Fibroblast of skin of abdomen (primary cell): ENCODE measurements around the gene WNK1.
"Not testable (repeated sequence)": the region's sequence is repeated elsewhere in the genome, so short reads cannot be mapped to it uniquely, and the experiment has no call there.

Source experiments
- DNase-seq: peaks from one replicate; pipeline ENCODE4 v3.0.0-alpha.2; 2013

Gene WNK1

DNA sequence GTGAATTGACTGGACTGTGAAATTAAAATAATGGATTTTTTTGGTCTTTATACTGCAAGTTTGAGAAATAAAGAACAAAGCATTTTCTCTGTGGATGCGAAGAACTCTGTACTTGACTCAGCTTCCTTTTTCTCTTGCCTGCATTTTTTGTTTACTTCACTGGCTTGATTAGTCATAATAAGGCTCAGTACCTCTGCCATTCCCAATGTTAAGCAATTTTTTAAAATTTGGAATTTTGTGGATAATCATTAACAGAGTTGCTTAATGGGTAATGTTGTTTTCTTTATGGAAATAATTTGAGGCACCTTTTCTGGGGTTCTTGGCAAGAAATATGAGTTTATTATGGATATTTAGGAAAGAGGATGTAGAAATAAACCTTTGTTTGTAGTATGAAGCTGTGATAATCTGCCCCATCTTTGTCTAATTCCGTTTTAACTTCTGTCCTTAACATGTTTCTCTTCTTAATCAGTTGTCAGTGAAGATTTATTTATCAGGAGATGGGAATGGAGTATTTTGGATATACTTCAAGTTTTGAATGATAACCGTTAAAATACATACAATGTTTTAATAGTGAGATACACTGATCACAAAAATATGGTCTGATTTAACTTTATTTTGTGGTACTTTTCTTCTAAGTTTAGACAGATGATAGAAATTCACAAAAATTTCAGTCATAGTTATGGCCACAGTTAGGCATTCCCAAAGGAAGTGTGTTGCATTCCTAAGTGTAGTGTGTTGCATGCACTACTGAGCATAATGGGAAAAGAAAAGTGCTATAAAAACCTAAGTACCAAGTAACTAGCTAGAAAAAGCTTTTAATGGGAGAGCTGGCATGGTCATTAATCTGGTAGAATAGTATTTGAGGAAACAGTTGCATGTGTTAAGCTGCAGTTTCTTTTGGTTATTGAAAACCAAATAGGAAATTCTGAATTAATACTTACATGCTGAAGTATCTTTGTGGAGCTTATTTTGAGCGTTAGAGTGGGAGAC is 27.7 kb downstream of the WNK1 start:
- peak; percentile 83 for DNase-seq

DNA sequence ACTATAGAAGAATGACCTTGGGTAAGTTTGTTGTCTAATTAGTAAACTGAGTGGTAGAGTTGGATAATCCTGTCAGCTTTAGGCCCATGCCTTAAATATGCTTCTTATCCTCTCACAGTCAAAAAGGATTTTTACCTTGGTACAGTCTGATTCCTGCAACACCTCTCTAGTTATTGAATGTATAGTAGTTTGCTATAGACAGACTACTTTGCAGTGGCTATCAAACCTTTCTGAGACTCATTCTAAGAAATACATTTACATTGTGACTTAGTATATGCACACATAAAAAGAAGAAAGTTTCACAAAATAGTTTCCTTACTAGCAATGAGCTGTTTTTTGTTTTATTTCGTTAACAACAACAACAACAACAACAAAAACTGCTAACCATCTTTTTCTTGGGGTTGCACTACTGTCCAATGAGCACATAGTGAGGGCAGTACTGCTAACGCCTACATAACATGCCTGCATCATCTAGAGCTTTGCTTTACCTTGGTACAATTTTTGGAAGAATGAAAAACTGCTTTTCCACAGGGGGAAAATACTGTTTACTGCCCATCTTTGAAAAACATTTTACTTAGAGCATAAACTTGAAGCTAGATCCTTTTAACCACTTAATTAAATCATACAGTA is 28.5 kb downstream of the WNK1 start:
- DNase-seq: no peak

DNA sequence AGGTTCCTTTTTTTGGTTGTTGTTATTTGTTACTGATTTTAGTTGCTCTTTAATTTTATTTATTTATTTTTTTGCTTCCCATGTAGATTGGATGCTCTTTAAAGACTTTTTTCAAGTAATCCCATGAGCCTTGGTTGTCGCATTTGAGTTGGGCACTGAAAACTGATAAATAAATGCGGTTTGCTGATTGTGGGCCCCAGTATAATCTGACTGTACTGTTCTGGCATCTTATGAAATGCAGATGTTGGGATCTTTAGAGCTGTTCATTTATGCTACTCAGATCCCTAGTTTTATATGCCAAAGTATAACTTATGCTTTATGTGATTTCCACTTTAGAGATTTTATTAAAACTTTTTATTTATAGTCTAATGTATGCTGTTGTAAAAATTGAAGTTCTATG is 33.3 kb downstream of the WNK1 start:
- no peak for DNase-seq

DNA sequence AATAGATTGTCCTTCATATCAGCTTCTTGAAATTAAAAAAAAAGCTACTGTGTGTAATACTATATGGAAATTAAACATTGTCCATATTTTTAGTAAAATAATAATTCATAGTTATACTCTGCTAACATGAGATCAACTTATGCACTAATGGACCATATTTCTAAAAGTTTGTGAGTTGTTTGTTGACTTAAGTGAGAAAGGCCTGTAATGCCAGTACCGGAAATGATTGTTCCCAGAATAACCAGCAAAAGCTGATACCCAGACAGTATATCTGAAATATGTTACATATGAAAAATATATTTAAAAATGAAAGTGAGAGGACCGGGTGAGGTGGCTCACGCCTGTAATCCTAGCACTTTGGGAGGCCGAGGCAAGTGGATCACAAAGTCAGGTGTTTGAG is 35.9 kb downstream of the WNK1 start:
- no peak for DNase-seq

DNA sequence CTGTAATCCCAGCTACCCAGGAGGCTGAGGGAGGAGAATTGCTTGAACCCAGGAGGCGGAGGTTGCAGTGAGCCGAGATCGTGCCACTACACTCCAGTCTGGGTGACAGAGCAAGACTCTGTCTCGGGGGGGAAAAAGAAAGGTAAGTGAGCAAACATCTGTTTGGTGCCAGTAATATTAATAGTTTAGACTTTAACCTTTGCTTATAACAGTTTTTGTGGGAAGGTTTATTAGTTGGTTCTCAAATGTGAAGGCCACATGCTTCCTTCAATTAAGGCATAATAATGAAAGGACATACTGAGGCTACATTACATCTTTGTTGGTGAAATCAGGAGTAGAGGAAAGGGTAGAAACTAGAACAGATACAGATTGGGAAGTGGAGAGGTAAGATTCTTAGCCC is 36.4 kb downstream of the WNK1 start:
- DNase-seq: not testable (repeated sequence)

DNA sequence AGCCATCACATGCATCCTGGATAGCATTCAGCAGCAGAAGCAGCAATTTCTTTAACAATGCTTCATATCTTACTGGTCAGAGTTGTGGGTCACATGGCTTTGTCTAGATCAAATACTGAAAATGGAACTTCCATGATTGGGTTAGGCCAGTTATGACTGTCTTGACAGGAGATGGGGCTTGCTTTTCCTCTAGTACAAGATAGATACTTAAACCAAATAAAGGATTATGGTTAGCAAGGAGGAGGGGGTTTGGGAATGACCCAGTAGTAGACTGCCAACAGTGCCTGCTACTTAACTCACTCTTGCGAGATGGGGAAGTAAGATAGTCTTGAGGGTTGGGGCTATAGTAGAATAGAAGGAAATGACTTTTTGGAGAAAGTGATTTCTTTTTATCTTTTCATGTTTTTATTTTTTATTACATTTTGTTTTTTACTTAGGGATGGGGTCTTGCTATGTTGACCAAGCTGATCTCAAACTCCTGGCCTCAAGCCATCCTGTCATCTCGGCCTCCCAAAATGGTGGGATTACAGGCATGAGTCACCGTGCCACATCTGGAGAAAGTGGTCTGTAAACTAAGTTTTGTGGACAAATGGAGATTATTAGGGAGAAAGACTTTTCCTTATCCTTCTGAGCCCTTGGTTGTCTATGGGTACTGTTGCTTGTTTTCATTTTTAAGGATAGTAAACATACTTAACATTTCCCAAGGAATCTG is 37.6 kb downstream of the WNK1 start:
- no peak for DNase-seq

DNA sequence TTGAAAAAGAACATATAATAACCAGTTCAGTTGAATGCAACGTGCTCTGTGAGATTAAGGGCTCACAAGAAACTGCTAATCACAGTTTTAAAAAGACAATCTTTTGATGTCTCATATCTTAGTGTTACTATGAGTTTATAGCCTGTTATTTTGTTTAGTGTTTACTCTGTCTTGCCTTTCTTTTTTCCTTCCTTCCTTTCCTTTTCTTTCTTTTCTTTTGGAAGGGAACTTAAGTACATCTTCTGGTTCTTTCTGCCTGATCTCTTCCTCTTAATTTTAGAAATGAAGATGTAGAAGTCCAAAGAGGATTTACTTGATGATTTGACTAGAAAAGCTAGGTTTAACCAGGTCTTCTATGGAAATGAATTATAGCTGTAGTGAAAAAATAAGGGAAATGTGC is 38.2 kb downstream of the WNK1 start:
- DNase-seq: no peak

DNA sequence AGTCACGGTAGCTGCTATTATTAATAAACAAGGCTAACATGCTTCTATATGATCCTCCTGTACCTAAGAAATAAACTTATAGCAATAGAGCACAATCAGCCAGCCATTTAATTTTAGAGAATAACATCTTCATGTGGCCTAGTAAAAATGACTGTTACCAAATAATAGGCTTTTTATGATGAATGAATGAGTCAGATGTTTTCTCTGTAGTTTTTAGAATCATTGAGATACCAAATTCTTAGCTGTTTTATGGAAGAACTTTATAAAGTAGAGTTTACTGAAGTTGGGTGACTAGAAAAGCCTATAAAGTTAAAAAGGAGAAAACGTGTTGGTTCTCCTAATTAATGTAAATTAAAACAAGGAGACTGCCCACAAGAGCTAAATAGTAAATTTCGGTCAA is 40.7 kb downstream of the WNK1 start:
- DNase-seq: no peak

DNA sequence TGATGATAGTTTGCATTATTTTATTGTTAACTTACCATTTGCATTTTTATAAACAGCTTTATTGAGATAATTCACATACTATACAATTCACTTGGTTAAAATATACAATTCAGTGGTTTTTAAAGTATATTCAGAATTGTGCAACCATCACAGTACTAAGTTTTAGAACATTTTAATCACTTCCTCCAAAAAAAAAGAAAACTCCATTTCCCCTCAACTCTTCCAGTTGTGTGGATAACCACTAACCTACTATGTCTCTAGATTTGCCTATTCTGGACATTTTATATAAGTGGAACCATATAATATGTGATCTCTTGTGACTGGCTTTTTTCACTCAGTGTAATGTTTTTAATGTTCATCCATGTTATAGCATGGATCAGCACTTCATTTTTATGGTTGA is 41.3 kb downstream of the WNK1 start:
- DNase-seq: no peak

DNA sequence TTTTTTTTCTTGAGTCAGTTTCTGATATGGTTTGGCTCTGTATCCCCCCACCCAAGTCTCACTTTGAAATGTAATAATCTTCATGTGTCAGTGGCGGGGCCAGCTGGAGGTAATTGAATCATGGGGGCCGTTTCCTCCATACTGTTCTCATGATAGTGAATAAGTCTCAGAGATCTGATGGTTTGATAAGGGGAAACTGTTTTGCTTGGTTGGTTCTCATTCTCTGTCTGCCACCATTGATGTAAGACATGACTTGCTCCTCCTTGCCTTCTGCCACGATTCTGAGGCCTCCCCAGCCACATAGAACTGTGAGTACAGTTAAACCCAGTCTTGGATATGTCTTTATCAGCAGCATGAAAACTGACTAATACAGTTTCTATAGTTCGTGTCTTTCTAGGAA is 42.9 kb downstream of the WNK1 start:
- DNase-seq: no peak

DNA sequence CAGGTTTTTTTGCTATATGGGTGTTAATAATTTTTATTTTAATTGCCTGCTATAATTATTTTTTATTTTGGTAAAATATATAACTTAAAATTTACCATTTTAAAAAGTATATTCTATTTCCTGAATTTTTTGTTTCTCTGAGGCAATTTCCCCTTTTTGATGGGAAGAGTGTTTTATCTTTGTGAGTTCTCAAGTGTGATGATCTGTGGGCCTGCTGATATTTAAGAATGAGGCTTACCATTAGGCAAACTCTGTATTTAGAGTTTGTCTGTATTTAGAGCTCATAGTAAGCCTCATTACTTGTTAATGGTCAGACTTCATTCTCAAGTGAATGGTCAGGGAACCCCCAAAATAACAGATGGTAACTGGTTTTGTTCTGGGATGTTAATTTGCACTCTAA is 48.0 kb downstream of the WNK1 start:
- DNase-seq: no peak

DNA sequence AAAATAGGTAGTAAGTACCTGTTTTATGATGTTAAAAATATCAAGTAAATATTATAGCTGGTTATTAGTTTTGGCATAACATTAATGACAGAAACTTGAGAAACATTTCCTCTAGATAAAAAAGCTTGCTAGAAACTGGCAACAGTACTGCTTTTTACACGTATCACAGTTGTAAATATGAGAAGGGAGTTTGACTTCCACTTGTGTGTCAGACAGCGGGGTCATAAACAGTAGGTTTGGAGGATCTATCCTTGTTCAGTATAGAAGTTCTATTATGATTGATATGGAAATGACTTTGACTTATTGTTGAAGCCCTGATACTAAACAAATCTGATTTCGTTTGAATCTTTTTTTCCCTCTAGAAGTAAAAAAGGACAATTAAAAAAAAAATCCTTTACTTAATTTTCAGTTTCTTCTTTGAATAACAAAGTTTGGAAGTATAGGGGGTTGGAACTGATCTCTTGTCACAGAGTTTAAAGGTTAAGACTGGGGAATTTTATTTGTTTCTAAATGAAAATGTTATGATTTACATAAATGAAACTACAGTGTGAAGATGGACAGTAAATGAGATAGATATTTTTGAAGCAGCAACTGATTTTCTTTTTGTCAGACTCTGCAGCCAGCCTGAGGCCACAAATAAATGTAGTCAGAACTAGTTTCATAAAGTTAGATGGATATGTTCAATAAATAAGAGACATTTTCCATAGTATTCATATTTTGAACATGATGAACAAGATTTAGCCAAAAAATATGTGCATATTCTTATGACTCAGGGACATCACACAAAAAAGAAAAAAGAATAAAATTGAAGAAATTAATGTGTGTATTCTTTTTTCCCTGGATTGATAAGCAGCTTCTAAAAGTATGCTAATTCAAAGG is 50.1 kb downstream of the WNK1 start:
- DNase-seq: no peak

DNA sequence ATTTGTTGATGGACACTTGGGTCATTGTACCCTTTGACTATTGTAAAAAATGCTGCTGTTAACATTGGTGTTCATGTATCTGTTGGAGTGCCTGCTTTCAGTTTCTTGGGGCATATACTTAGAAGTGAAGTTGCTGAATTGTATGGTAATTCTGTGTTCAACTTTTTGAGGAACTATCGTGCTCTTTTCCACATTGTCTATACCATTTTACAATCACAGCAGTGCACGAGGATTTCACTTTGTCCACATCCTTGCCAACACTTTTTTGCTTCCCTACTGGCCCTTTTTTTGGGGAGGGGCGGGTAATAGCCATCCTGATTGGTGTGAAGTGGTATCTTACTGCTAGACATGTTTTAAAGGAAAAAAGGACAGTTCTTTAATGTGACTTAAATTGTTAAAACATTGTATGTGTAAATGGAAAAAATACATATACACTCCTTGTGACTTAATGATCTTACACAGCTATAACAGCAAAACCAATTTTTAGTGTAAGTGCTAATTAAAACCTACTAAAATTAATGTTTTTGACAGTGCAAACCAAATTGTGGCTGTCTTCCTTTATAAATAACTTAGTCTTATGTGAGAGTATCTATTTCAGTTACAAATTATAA is 52.7 kb downstream of the WNK1 start:
- DNase-seq: no peak

DNA sequence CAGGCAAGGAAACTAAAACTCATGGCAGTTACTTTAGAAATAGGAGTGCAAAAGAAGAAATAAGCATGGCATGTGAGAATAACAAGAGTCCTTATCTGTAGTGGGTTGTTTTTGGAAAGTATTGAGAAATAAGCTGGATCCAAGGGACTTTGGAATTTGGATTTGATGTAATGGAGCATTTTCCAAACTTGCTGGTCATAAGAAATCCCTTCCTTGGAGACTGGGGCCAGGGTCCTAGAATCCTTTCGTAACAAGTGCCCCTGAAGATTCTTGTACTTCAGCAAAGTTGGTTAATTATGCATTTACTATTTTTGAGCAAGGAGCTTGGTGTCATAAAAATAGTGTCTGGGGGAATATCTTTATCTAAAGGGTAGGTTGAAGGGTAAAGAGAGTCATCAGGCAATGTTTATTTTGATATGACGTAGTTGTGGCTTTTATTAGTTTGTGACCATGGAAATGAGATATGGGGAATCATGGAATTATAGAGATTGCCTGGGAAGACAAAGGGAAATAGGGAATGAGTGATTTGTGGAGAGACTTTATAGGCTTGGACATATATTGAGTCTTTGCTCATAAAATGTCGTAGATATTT is 53.9 kb downstream of the WNK1 start:
- DNase-seq: no peak

DNA sequence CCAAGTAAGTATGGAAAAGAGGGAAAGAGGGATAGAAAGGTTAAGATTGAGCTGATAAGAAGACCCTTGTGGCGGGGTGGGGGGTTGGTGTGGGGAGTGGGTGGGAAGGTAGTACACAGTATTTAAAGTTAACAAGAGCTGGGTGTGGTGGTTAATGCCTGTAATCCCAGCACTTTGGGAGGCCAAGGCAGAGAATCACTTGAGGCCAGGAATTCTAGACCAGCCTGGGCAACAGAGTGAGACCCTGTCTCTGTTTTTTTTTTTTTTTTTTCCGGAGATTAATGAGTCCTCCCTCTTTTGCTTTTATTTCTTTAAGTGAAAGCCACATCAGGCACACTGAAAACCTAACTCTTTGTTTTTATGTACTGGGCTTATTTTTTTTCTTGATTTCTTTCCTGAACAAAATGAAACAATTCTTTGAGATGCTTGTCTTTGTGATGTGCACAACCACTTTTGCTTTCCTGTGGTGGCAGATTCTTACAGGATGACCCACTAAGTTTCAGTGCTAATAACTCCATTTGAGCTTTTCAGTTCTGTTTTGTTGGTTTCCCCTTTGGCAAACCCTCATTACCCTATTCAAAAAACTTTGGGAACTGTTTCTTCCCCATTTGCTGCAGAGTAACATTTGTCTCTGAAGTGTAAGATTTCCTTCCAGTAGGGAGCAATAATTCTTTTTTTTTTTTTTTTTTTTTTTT is 54.8 kb downstream of the WNK1 start:
- no peak for DNase-seq

DNA sequence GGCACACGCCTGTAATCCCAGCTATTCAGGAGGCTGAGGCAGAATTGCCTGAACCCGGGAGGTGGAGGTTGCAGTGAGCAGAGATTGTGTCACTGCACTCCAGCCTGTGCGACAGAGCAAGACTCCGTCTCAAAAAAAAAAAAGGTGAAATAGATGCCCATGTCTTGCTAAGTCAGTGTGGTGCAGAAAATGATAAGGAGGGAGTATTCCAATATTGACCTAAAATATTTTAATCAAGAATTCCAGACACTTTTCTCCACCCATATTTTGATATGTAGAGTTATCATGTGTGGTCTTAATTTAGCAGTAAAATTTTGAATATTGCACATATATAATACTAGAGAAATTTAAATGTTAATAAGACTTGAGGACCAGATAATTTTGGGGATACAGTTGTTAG is 57.7 kb downstream of the WNK1 start:
- DNase-seq: no peak

DNA sequence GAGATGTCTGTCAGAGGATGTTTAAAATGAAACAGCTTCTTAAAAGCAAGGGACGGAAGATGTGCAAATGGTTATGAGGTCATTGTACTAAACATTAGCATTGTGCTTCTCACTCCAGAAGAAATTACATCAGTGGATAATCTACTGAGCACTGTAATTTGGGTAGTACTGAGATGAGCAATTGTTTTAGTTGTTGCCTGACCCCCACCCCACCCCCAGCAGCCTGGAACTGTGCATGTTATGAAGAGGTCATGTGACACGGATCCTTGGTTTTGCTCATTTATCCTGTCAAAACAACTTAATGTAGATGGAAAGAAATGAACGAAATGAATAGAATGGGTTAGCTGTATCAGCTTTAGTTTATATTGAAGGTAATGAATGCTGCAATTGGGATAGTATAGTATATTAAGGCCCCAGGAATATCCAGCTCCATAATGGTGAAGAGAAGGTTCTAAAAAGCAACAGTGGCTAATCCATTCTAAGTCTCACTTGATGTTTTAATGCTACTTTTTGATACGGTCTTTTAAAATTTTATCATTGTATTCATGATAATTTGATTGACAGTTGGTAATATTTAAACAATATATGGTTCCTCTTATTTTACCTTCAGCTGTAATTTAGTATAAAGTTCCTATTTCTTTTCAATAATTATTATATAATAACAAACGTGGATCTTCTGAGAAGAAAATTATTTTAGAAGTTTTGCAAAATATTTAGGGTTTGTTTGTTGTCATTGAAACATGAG is 58.5 kb downstream of the WNK1 start:
- DNase-seq: no peak

DNA sequence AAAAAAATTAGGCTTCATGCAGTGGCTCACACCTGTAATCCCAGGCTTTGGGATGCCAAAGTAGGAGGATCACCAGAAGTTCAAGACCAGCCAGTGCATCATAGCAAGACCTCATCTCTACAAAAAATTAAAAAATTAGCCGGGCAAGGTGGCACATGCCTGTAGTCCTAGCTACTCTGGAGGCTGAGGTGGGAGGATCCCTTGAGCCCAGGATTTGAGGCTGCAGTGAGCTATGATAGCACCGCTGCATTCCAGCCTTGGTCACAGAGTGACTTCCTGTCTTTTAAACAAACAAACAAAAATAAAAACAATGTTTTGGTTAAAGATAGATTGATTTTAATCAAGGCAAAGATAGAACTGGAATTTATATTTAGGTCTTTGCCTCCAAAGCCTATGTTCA is 60.6 kb downstream of the WNK1 start:
- DNase-seq: no peak

DNA sequence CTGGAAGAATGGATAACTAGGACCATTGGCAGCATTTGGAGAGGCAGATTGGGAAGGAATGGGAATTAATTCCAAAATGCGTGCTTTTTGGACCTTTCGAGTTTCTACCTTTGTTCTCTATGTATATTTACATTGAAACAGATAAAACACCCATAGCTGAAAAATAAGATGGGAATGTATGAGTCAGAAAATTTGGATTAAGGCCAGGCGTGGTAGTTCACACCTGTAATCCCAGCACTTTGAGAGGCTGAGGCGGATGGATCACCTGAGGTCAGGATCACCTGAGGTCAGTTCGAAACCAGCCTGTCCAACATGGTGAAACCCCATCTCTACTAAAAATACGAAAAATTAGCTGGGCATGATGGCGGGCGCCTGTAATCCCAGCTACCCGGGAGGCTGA is 65.1 kb downstream of the WNK1 start:
- DNase-seq: not testable (repeated sequence)

DNA sequence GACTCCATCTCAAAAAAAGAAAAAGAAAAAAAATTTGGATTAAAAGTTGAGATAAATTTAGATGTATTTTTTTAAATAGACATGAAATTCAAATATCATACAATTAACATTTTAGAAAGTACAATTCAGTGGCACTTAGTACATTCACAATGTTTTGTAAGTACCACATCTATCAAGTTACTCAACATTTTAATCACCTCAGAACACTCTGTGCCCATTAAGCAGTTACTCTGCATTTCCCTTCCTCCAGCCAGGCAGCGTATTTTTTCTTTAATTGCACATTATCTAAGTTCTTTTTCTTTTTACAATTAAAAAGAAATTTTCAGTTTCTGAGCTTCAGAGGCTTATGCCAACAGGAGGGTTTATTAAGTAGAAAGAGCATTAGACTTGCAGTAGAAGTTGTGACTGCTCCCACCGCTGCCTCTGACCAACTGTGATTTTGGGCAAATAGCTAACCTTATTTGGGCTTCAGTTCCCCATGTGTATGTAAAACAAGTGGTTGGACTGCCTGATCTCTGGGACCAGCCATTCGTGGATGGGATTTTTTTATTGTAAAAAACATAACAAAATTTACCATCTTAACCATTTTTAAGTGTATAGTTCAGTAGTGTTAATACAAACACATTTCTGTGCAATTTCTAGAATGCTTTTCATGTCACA is 65.7 kb downstream of the WNK1 start:
- DNase-seq: no peak
